K562 (cell line): ENCODE data around the gene CRIM1. TPM values are rescaled to one million over a fixed set of nuclear protein-coding genes. Genes with fewer than 3 reads are reported as not detected.

Experiments
- ATAC-seq: fragments of 200-7000 bp; cut with Tn5 transposase; 3 replicates; pipeline ENCODE4 v1.9.1; 2020; ENCODE audit warnings: moderate library complexity
- BruUV-seq: library from RNA; stranded (reverse); fragments of 400-500 nt; replicated peaks from 2 replicates; lab custom pipeline; 2021; lab: Mats Ljungman, UMichigan
- CTCF ChIA-PET: fragments of 300-600 bp; formaldehyde crosslinking; extraction: SDS; loops from one replicate; lab custom pipeline; 2021; ENCODE audit warnings: low intra/inter-chr PET ratio; lab: Yijun Ruan, JAX
- POLR2A ChIA-PET: fragments of 300-600, 350-650 bp; sonication (Branson Sonifier 250); formaldehyde crosslinking; extraction: SDS; loops from one replicate; lab custom pipeline; 2021; ENCODE audit warnings: antibody characterized with exemption, inconsistent platforms; lab: Yijun Ruan, JAX
- DNase-seq, 4 experiments: peaks; one replicate each; pipeline versions ENCODE4 v3.0.0 to v3.0.0-alpha.2; 2011 to 2018; ENCODE audit warnings: low spot score in 3 of 4, mixed read lengths in 3 of 4; ENCODE audit errors: extremely low read depth in 1 of 4
- FAIRE-seq: peaks from 2 replicates; lab custom pipeline; 2011; peaks lifted over from hg19 to GRCh38; lab: Jason Lieb, UNC
- H2AFZ ChIP-seq: 2 replicates; pipeline ENCODE4 v1.6.0; 2011; ENCODE audit warnings: low read depth, low read length, control low read depth, inconsistent platforms
- H3K27ac ChIP-seq: fragments of 200-600 bp; 3 replicates; pipeline ENCODE4 v1.8.0; 2011; ENCODE audit warnings: low read depth, mild to moderate bottlenecking, control low read depth, inconsistent platforms, low read length, moderate library complexity, mixed read lengths; ENCODE audit errors: extremely low read depth
- H3K27me3 ChIP-seq, 2 experiments: fragments of 300-600 bp in 1 of 2; 2 replicates in 1 of 2; 3 replicates in 1 of 2; pipeline versions ENCODE4 v1.6.0 to v1.8.0; 2011; ENCODE audit warnings: inconsistent platforms in 2 of 2, low read length in 2 of 2, mild to moderate bottlenecking in 1 of 2, mixed read lengths in 1 of 2, moderate library complexity in 1 of 2; ENCODE audit not compliant: control insufficient read depth in 2 of 2, insufficient read depth in 2 of 2
- H3K36me3 ChIP-seq: fragments of 300-600 bp; 3 replicates; pipeline ENCODE4 v1.8.0; 2011; ENCODE audit warnings: mild to moderate bottlenecking, low read length, inconsistent platforms; ENCODE audit not compliant: control insufficient read depth, insufficient read depth
- H3K4me1 ChIP-seq, 2 experiments: fragments of 200-600 bp in 1 of 2; replicated peaks in 1 of 2; 2 replicates in 1 of 2; 3 replicates in 1 of 2; pipeline versions ENCODE4 v1.5.1 to v1.8.0; 2011; ENCODE audit warnings: inconsistent platforms in 2 of 2, low read length in 2 of 2, mild to moderate bottlenecking in 1 of 2, mixed read lengths in 1 of 2, moderate library complexity in 1 of 2; ENCODE audit not compliant: control insufficient read depth in 2 of 2, insufficient read depth in 2 of 2
- H3K4me2 ChIP-seq: 2 replicates; pipeline ENCODE4 v1.6.1; 2011; ENCODE audit warnings: low read length, control low read depth, inconsistent platforms, mixed read lengths; ENCODE audit not compliant: insufficient read depth
- H3K4me3 ChIP-seq: fragments of 200-600 bp; sonication (generic), shearing (Covaris generic); 2 replicates; pipeline ENCODE4 v1.5.1; 2016; ENCODE audit warnings: control low read depth, inconsistent platforms
- H3K79me2 ChIP-seq: fragments of 200-600 bp; 3 replicates; pipeline ENCODE4 v1.8.0; 2011; ENCODE audit warnings: low read length, inconsistent platforms; ENCODE audit not compliant: control insufficient read depth, insufficient read depth
- H3K9ac ChIP-seq, 2 experiments: 2 replicates each; pipeline versions ENCODE4 v1.6.0 to v1.6.1; 2011; ENCODE audit warnings: low read depth in 2 of 2, low read length in 2 of 2, control low read depth in 1 of 2, inconsistent platforms in 1 of 2, mild to moderate bottlenecking in 1 of 2, mixed read lengths in 1 of 2; ENCODE audit not compliant: insufficient read depth in 1 of 2
- H3K9me1 ChIP-seq: one replicate; pipeline ENCODE4 v1.6.0; 2011; ENCODE audit warnings: inconsistent platforms, mild to moderate bottlenecking, low read length, moderate library complexity; ENCODE audit not compliant: control insufficient read depth, insufficient read depth
- H3K9me3 ChIP-seq: replicated peaks from 2 replicates; pipeline ENCODE4 v1.5.1; 2011; ENCODE audit warnings: low read depth, low read length, inconsistent platforms; ENCODE audit not compliant: control insufficient read depth, insufficient read depth
- H4K20me1 ChIP-seq: replicated peaks from 2 replicates; pipeline ENCODE4 v1.6.1; 2011; ENCODE audit warnings: low read length, inconsistent platforms, mixed read lengths; ENCODE audit not compliant: control insufficient read depth, insufficient read depth
- HNRNPUL1 ChIP-seq: fragments of 200-400 bp; formaldehyde crosslinking; IDR thresholded peaks from 2 replicates; pipeline ENCODE4 v1.6.1; 2017; ENCODE audit warnings: low read length
- NELFE ChIP-seq: IDR thresholded peaks from 2 replicates; pipeline ENCODE4 v1.6.1; 2011; ENCODE audit warnings: mild to moderate bottlenecking; ENCODE audit not compliant: insufficient read depth, insufficient read length
- PCBP2 ChIP-seq: fragments of 200-400 bp; formaldehyde crosslinking; IDR thresholded peaks from 2 replicates; pipeline ENCODE4 v1.6.1; 2018; ENCODE audit warnings: low read length, low read depth, mild to moderate bottlenecking, moderate library complexity; ENCODE audit not compliant: poor library complexity, severe bottlenecking
- PML ChIP-seq: IDR thresholded peaks from 2 replicates; pipeline ENCODE4 v1.6.1; 2012; ENCODE audit warnings: low read length, inconsistent platforms
- RBM25 ChIP-seq: fragments of 200-400 bp; formaldehyde crosslinking; IDR thresholded peaks from 2 replicates; pipeline ENCODE4 v1.6.1; 2018; ENCODE audit warnings: low read length, low read depth, moderate library complexity; ENCODE audit not compliant: severe bottlenecking
- SAP30 ChIP-seq: fragments of 200-600 bp; sonication (generic); IDR thresholded peaks from 2 replicates; pipeline ENCODE4 v1.6.1; 2012; ENCODE audit warnings: borderline replicate concordance, low read depth, mild to moderate bottlenecking, moderate library complexity, low read length, control low read depth, inconsistent platforms; ENCODE audit not compliant: insufficient read depth, poor library complexity, severe bottlenecking
- SPI1 ChIP-seq: IDR thresholded peaks from 2 replicates; pipeline ENCODE4 v1.6.1; 2011; ENCODE audit warnings: low read depth, low read length, control low read depth, borderline replicate concordance
- SRF ChIP-seq, 2 experiments: fragments of 250-450, 450-650 bp in 1 of 2; sonication (Bioruptor Pico) in 1 of 2; sonication (generic) in 1 of 2; formaldehyde crosslinking; IDR thresholded peaks; 2 replicates each; pipeline versions ENCODE4 v1.5.0 to v1.5.1; 2020 to 2022; ENCODE audit warnings: mild to moderate bottlenecking in 1 of 2, missing genetic modification reagents in 1 of 2
- STAG1 ChIP-seq: sonication (generic); formaldehyde crosslinking; IDR thresholded peaks from 2 replicates; pipeline ENCODE4 v1.5.0; 2020; ENCODE audit warnings: missing genetic modification reagents, borderline replicate concordance
- SUPT5H ChIP-seq: fragments of 450-650 bp; IDR thresholded peaks from 2 replicates; pipeline ENCODE4 v1.6.1; 2016
- ZFX ChIP-seq: sonication (generic); formaldehyde crosslinking; IDR thresholded peaks from 2 replicates; pipeline ENCODE4 v1.8.0; 2022; ENCODE audit warnings: mild to moderate bottlenecking, missing genetic modification reagents, moderate library complexity
- ZNF143 ChIP-seq: sonication (generic); formaldehyde crosslinking; IDR thresholded peaks from 2 replicates; pipeline ENCODE4 v1.9.0; 2022; ENCODE audit warnings: mild to moderate bottlenecking, missing genetic modification reagents
- ZNF3 ChIP-seq: fragments of 250-450 bp; sonication (Bioruptor Pico); IDR thresholded peaks from 2 replicates; pipeline ENCODE4 v1.5.0; 2021; ENCODE audit warnings: mild to moderate bottlenecking, moderate library complexity
- ZNF384 ChIP-seq: IDR thresholded peaks from 2 replicates; pipeline ENCODE4 v1.6.1; 2012; ENCODE audit warnings: low read depth, low read length, improper control_type of control experiment
- ZNF780A ChIP-seq: fragments of 250-450 bp; sonication (Bioruptor Pico); IDR thresholded peaks from 2 replicates; pipeline ENCODE4 v1.5.0; 2021; ENCODE audit warnings: mild to moderate bottlenecking
- WGBS: fragments of 100-300 bp; shearing (Covaris generic); methylation state at CpG from one replicate; pipeline ENCODE4 v1.1.6; 2016; ENCODE audit warnings: low coverage, mixed read lengths; ENCODE audit not compliant: insufficient coverage; ENCODE audit errors: missing lambda C conversion rate; 5-methylcytosine and 5-hydroxymethylcytosine counted together
- in situ Hi-C: fragments of 300-500 bp; cut with MboI; formaldehyde crosslinking; loops from 4 replicates; pipeline ENCODE4 v1.15.0; 2018; ENCODE audit warnings: inconsistent platforms, mixed read lengths
- intact Hi-C: fragments of 100-400 bp; cut with micrococcal nuclease; formaldehyde crosslinking; loops from 2 replicates; pipeline ENCODE4 v1.14.2; 2022
- polyA plus RNA-seq, 8 experiments: library from polyadenylated mRNA; depleted of rRNA in 4 of 8; stranded (reverse) in 5 of 8; unstranded in 3 of 8; fragments of >200 nt; fragmentation: Nextera tagmentation in 2 of 8; fragmentation: Illumina TruSeq in 1 of 8; extraction: Ambion mirVana in 2 of 8; extraction: Trizol in 1 of 8; gene quantifications; 2 replicates each; pipeline versions ENCODE4 v1.2.1 to v1.2.3, GENCODE V29; 2011 to 2014; ENCODE audit warnings: inconsistent platforms in 1 of 8, missing spikeins in 1 of 8
- total RNA-seq, 7 experiments: library from RNA; depleted of rRNA in 6 of 7; stranded (reverse); fragments of >200 nt in 6 of 7; fragmentation: Illumina TruSeq in 2 of 7; extraction: Trizol in 2 of 7; gene quantifications; 2 replicates each; pipeline versions ENCODE4 v1.2.1 to v1.2.3, GENCODE V29; 2011 to 2021; ENCODE audit warnings: low replicate concordance in 1 of 7
- TF ChIP-seq, protein P1 (sequence below): sonication (generic); formaldehyde crosslinking; IDR thresholded peaks from 2 replicates; pipeline ENCODE4 v1.8.0; 2022; ENCODE audit warnings: mild to moderate bottlenecking, missing genetic modification reagents
- TF ChIP-seq, protein P2 (sequence below), 2 experiments: IDR thresholded peaks; 2 replicates each; pipeline ENCODE4 v1.6.1; 2012; ENCODE audit warnings: improper control_type of control experiment in 2 of 2, low read depth in 2 of 2, low read length in 2 of 2, borderline replicate concordance in 1 of 2

Gene CRIM1
- total and polyA plus RNA-seq, 9 of the 15 experiments (the other 6 are each of a cell fraction or from before 2014, with no cell fraction given) = 0.01 to 0.36 (median 0.06) TPM; not detected in 1

DNA sequence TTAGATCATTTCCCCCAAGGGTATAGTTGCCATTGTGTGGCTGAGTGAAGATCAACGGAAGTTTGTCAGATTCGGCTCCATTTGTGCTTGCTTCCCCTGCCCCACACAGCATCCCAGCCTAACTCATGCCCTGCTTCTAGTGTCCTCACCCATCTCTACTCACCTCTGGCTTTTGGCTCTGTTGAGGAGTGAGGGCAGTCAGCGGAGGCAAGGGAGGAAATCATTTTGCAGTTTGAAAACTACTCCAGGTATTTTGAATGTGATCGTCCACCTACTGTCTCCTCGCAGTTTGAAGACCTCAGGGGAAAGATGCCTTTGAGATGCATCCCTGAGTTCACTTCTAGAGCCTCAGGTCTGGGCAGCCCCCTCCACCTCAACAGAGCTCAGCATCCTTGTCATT is 126.1 kb downstream of the CRIM1 start:
- H3K27me3 ChIP-seq = no peaks in the 10 kb centered on the region
- H3K9ac ChIP-seq = no peak overlapping the region
- no peaks in the 10 kb centered on the region for H3K36me3 ChIP-seq
- CTCF ChIA-PET = no interaction called here
- no peaks in the 10 kb centered on the region for H3K79me2 ChIP-seq
- POLR2A ChIA-PET = interaction anchor here (0.6 kb wide), 1 partner anchor 70 kb away, joined by 3 read pairs; no protein-coding TSS in a partner anchor
- H3K4me2 ChIP-seq = no peak overlapping the region
- no peaks in the 10 kb centered on the region for H4K20me1 ChIP-seq
- intact Hi-C loops = no loop called here
- H3K27ac ChIP-seq = no peak overlapping the region
- WGBS = 8% methylated on average over 5 of the region's 5 CpGs
- ATAC-seq (no peak), FAIRE-seq (no peak), DNase-seq (no peak)
- H3K9me3 ChIP-seq = no peaks in the 10 kb centered on the region
- H3K4me3 ChIP-seq = no peak overlapping the region
- no TSS peak for BruUV-seq
- no peak overlapping the region for H2AFZ ChIP-seq
- in situ Hi-C loops = no loop called here
- H3K9me1 ChIP-seq = no peaks in the 10 kb centered on the region
- H3K4me1 ChIP-seq = peaks cover 3 to 10% of the 10 kb centered on the region in 2 experiments; a peak in 3 of 5 replicates
- TF ChIP-seq NELFE = no peak
- no peak for TF ChIP-seq SUPT5H
- TF ChIP-seq ZNF384 = no peak
- no peak for TF ChIP-seq SPI1
- TF ChIP-seq, protein P1, sequence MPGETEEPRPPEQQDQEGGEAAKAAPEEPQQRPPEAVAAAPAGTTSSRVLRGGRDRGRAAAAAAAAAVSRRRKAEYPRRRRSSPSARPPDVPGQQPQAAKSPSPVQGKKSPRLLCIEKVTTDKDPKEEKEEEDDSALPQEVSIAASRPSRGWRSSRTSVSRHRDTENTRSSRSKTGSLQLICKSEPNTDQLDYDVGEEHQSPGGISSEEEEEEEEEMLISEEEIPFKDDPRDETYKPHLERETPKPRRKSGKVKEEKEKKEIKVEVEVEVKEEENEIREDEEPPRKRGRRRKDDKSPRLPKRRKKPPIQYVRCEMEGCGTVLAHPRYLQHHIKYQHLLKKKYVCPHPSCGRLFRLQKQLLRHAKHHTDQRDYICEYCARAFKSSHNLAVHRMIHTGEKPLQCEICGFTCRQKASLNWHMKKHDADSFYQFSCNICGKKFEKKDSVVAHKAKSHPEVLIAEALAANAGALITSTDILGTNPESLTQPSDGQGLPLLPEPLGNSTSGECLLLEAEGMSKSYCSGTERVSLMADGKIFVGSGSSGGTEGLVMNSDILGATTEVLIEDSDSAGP (CRISPR knock-in tag) = no peak
- TF ChIP-seq ZNF143 (CRISPR knock-in tag) = no peak
- TF ChIP-seq, protein P2, sequence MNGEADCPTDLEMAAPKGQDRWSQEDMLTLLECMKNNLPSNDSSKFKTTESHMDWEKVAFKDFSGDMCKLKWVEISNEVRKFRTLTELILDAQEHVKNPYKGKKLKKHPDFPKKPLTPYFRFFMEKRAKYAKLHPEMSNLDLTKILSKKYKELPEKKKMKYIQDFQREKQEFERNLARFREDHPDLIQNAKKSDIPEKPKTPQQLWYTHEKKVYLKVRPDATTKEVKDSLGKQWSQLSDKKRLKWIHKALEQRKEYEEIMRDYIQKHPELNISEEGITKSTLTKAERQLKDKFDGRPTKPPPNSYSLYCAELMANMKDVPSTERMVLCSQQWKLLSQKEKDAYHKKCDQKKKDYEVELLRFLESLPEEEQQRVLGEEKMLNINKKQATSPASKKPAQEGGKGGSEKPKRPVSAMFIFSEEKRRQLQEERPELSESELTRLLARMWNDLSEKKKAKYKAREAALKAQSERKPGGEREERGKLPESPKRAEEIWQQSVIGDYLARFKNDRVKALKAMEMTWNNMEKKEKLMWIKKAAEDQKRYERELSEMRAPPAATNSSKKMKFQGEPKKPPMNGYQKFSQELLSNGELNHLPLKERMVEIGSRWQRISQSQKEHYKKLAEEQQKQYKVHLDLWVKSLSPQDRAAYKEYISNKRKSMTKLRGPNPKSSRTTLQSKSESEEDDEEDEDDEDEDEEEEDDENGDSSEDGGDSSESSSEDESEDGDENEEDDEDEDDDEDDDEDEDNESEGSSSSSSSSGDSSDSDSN (IDR thresholded peaks at IDR 0.05; ENCODE audit: borderline replicate concordance in 1 of 2, low read depth in 2 of 2, low read length in 2 of 2) = no peak
- no peak for TF ChIP-seq ZNF3 (CRISPR knock-in tag)
- no peak for TF ChIP-seq STAG1 (CRISPR knock-in tag)
- no peak for TF ChIP-seq HNRNPUL1
- no peak for TF ChIP-seq PCBP2
- no peak for TF ChIP-seq RBM25
- TF ChIP-seq SAP30 = no peak
- no peak for TF ChIP-seq PML
- no peak for TF ChIP-seq SRF (CRISPR knock-in tag; IDR thresholded peaks at IDR 0.05)
- TF ChIP-seq ZNF780A (CRISPR knock-in tag) = no peak
- no peak for TF ChIP-seq ZFX (CRISPR knock-in tag)
